ENCODE data around the gene OR7A10.

OR7A10 gene

GRCh38 chr19:14848822-14849221 is at the start of gene OR7A10:
Gene OR7A10, minus strand, starts transcription at chr19:14848922. Its CDS starts 7,045 bp downstream, at chr19:14841877.
- DNase-seq, result no peak

GRCh38 chr19:14890643-14891379 is 42.1 kb upstream of the OR7A10 start:
- no peak for DNase-seq

- DNase-seq, result no peak
Observed at GRCh38 chr19:14889994-14890642, 41.4 kb upstream of the OR7A10 start.

GRCh38 chr19:14886032-14886431 is 37.3 kb upstream of the OR7A10 start, which contains the start of gene OR7A17:
Gene OR7A17, minus strand, starts transcription at chr19:14886132. Its CDS starts 4,777 bp downstream, at chr19:14881355.
- DNase-seq, result no peak

GRCh38 chr19:14871619-14872230 is 23.0 kb upstream of the OR7A10 start:
- no peak for DNase-seq

- no peak for DNase-seq
Observed at GRCh38 chr19:14868497-14868896, 19.8 kb upstream of the OR7A10 start.

- no peak for DNase-seq
Observed at GRCh38 chr19:14843578-14843977, 5.1 kb downstream of the OR7A10 start.

GRCh38 chr19:14843169-14843568 is 5.6 kb downstream of the OR7A10 start:
- no peak for DNase-seq

- DNase-seq, result no peak
Observed at GRCh38 chr19:14840206-14840605, 8.5 kb downstream of the OR7A10 start.

- DNase-seq, result no peak
Observed at GRCh38 chr19:14837391-14837790, 11.3 kb downstream of the OR7A10 start.

- DNase-seq, result no peak
Observed at GRCh38 chr19:14835011-14835410, 13.7 kb downstream of the OR7A10 start, which contains the start of the genes OR7A5 and OR7C1. Gene OR7A5, minus strand, starts transcription at chr19:14835185. Its CDS starts 6,944 bp downstream, at chr19:14828241. Gene OR7C1, minus strand, starts transcription at chr19:14835185. Its CDS starts 35,049 bp downstream, at chr19:14800136.

- DNase-seq, result no peak
Observed at GRCh38 chr19:14830702-14831101, 18.0 kb downstream of the OR7A10 start.

- DNase-seq, result no peak
Observed at GRCh38 chr19:14826006-14826405, 22.7 kb downstream of the OR7A10 start.

GRCh38 chr19:14821937-14822336 is 26.8 kb downstream of the OR7A10 start:
- DNase-seq, result peak; percentile 18

- no peak for DNase-seq
Observed at GRCh38 chr19:14818588-14818987, 30.1 kb downstream of the OR7A10 start.

- DNase-seq, result no peak
Observed at GRCh38 chr19:14817052-14817451, 31.7 kb downstream of the OR7A10 start.

GRCh38 chr19:14814982-14815652 is 33.6 kb downstream of the OR7A10 start:
- DNase-seq, result no peak

GRCh38 chr19:14809272-14810057 is 39.3 kb downstream of the OR7A10 start:
- DNase-seq, result no peak

- no peak for DNase-seq
Observed at GRCh38 chr19:14804765-14805164, 44.0 kb downstream of the OR7A10 start.

GRCh38 chr19:14798760-14799159 is 50.0 kb downstream of the OR7A10 start:
- DNase-seq, result no peak

- DNase-seq, result no peak
Observed at GRCh38 chr19:14796021-14796420, 52.7 kb downstream of the OR7A10 start.

- DNase-seq, result no peak
Observed at GRCh38 chr19:14795078-14795721, 53.5 kb downstream of the OR7A10 start.

Measured in fibroblast of skin of right biceps (primary cell).